D341Med (cell line): Measurements from ENCODE around the gene SGMS2.
"Not testable (repeated sequence)": the region's sequence is repeated elsewhere in the genome, so short reads cannot be mapped to it uniquely, and the experiment has no call there.

ENCODE experiments used
- DNase-seq: peaks from one replicate; pipeline ENCODE4 v3.0.0; 2012; ENCODE audit warnings: low spot score

Gene SGMS2

GRCh38 chr4:107913283-107913899, 88.7 kb downstream of the SGMS2 start:
- DNase-seq, result peak; percentile 61

- no peak for DNase-seq
Measured at GRCh38 chr4:107915220-107915619, 90.5 kb downstream of the SGMS2 start.

DNA sequence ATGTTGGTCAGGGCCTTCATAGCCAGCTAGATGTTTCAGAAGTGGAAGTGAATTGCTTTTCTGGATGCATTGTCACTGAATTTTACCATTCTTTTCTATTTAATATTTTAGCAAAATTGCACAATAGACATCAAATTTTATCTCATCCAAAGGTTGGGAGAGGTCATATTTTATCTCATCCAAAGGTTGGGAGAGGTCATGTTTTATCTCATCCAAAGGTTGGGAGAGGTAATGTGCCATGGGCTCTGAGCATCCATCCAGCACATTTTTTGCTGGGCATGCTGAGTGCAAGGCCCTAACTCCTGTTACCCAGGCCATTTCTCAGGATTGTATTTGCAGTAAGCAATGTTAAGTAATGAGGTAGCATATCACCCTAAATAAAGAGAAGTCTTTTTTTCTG, 91.9 kb downstream of the SGMS2 start:
- no peak for DNase-seq

- DNase-seq, result no peak
Measured at GRCh38 chr4:107917500-107917899, 92.8 kb downstream of the SGMS2 start.

DNA sequence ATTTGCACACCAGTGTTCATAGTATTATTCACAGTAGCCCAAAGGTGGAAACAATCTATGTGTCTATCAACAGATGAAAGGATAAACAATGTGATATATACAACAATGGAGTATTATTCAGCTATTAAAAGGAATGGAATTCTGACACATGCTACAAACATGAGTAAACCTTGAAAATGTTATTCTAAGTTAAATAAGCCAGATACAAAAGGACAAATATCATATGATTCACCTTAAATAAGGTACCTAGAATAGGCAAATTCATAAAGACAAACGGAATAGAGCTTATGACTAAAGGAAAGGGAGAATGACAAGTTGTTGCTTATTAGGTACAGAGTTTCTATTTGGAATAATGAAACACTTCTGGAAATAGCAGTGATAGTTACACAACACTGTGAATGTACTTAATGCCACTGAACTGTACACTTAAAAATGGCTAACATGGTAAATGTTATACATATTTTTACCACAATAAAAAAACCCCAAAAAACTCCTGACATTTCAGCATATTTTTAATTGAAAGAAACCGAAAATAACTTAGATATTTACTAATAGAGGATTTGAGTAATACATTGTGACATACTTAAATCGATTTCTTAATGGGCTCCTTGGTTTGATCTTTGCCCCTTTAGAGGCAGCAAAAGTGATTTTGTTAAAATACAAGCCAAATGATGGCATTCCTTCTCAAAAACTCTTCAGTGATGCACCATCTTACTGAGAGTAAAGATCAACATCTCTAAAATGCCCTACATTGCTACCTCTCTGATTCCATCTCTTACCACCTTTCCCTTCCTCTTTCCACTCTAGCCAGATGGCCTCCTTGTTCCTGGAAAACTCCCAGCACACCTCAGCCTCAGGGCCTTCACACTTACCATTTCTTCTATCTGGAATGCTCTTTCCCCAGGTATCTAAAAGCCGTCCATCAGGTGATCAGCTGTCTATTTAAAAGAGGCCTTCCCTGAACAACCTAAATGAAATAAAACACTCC, 98.0 kb downstream of the SGMS2 start:
- DNase-seq, result no peak

- DNase-seq, result not testable (repeated sequence)
Measured at GRCh38 chr4:107925713-107926112, 101.0 kb downstream of the SGMS2 start.

- not testable (repeated sequence) for DNase-seq
Measured at GRCh38 chr4:107926875-107927274, 102.1 kb downstream of the SGMS2 start.

GRCh38 chr4:107930821-107931774, 106.4 kb downstream of the SGMS2 start, which contains the start of gene CYP2U1:
TSS of gene CYP2U1 (plus strand) at chr4:107931549. CDS start at chr4:107931644, 95 bp downstream.
- DNase-seq, result peak; percentile 96

- no peak for DNase-seq
Measured at GRCh38 chr4:107931775-107932321, 107.1 kb downstream of the SGMS2 start.

DNA sequence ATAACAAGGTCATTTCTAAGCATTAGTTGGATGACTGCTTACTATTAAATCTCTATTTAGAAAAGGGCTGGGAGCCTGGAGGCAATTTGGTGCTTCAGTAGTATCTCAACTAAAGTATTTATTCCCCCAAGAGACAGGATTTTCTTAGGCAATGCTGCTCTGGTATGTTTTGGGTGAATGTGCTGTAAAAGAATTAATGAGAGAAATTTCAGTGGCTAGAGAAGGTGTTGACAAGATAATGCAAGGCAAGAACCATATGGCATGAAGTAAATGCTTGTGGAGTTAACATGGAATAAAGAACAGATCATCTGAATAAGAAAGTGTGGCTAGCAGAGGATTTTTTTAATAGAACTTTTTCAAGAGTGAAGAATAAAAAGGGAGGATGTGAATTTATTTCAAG, 110.5 kb downstream of the SGMS2 start:
- no peak for DNase-seq

GRCh38 chr4:107937040-107937439, 112.3 kb downstream of the SGMS2 start:
- DNase-seq, result no peak

DNA sequence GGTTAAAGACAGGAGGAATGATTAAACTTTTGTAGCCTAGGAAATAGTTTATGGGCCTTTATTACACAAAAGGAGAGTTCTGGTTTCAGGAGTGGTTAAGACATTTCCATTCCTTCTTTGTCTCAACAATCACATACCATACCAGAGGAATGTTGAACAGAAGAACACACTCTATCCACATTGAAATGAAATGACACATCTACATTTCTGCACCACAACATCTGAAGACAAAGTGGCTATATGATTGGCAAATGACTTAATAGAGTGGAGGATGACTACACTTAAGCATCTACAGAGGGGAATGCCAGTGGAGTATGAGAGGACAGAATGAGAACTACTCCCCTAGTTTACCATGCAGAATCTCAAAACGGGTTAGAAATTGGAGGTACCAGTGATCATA, 114.6 kb downstream of the SGMS2 start:
- no peak for DNase-seq

DNA sequence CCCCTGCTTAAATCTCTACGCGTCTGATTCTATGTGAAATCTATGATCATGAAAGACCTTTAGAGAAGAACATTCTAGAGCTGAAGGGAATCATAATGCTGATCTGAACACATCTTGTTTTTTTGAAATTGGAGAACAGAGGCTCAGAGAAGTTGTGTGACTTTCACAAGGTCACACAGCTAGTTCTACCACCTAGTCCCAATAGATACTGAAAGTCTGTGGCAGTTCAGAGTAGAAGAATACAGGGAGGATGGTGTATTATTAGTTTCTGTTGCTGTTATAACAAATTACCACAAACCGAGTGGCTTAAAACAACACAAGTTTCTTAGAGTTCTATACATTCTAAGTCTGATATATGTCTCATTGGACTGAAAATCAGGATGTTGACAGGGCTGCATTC, 121.1 kb downstream of the SGMS2 start:
- no peak for DNase-seq

GRCh38 chr4:107950746-107951540, 126.2 kb downstream of the SGMS2 start:
- DNase-seq, result no peak

GRCh38 chr4:107951551-107951950, 126.8 kb downstream of the SGMS2 start:
- DNase-seq, result no peak

- no peak for DNase-seq
Measured at GRCh38 chr4:107956011-107956410, 131.3 kb downstream of the SGMS2 start.
